Measurements from ENCODE around the gene LNPEP. TPM values are rescaled to one million over a fixed set of nuclear protein-coding genes. Genes with fewer than 3 reads are reported as not detected.
"Not testable (repeated sequence)": the region's sequence is repeated elsewhere in the genome, so short reads cannot be mapped to it uniquely, and the experiment has no call there.

LNPEP gene
- total RNA-seq, 2 experiments from 2014 or later, result 79.1 to 116 TPM

DNA sequence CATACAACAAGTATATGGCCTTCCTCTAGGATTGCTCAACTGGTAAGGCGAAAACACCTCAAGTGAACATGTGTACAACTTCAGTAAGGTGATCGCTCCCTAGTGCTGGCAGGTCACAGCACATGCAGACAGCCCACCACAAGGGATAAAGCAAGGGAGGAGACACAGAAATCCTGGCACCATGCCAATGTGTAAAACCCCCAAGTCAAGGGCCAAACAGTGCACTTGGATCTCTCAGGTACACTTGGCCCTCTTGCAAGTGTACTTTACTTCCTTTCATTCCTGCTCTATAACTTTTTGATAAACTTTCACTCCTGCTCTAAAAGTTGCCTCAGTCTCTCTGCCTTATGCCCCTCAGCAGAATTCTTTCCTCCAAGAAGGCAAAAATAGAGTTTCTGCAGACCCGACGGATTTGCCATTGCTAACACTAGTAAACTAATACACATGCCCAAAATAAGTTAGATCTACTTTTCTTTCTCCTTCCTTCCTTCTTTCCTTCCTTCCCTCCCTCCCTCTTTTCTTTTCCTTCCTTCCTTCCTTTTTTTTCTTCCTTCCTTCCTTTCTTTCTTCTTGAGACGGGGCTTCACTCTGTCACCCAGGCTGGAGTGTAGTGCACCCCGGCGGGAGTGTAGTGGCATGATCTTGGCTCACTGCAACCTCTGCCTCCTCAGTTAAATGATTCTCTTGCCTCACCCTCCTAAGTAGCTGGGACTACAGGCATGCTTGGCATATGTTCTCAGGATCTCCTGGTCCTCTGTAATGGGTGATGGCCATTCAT, 6.8 kb upstream of the LNPEP start:
- Histone ChIP-seq H2AFZ (ENCODE audit: low read length) (no peak overlapping the region), H4K20me1 (ENCODE audit: insufficient read depth, low read length) (no peaks in the 10 kb centered on the region), H3K9me2 (ENCODE audit: insufficient read depth, low read length) (no peaks in the 10 kb centered on the region), H3K36me3 (ENCODE audit: insufficient read depth, low read length) (no peaks in the 10 kb centered on the region; the same call in 1 of the 2 replicates), H3K4me1 (ENCODE audit: insufficient read depth, low read length, poor library complexity, severe bottlenecking) (peaks cover 64% of the 10 kb centered on the region), H3K9me3 (ENCODE audit: low read length) (no peaks in the 10 kb centered on the region), H3K79me2 (ENCODE audit: insufficient read depth, low read depth, low read length) (peaks cover 27% of the 10 kb centered on the region), H3K4me2 (ENCODE audit: low read length) (0 out of 2 replicates have a peak overlapping the region, but pooled peaks have one; percentile 7), H3K27ac (ENCODE audit: low read depth, low read length, poor library complexity, severe bottlenecking) (no peak overlapping the region), H3K4me3 (ENCODE audit: low read depth, low read length, poor library complexity, severe bottlenecking) (no peak overlapping the region)
- POLR2A ChIA-PET, result no interaction called here
- TF ChIP-seq, protein P1, sequence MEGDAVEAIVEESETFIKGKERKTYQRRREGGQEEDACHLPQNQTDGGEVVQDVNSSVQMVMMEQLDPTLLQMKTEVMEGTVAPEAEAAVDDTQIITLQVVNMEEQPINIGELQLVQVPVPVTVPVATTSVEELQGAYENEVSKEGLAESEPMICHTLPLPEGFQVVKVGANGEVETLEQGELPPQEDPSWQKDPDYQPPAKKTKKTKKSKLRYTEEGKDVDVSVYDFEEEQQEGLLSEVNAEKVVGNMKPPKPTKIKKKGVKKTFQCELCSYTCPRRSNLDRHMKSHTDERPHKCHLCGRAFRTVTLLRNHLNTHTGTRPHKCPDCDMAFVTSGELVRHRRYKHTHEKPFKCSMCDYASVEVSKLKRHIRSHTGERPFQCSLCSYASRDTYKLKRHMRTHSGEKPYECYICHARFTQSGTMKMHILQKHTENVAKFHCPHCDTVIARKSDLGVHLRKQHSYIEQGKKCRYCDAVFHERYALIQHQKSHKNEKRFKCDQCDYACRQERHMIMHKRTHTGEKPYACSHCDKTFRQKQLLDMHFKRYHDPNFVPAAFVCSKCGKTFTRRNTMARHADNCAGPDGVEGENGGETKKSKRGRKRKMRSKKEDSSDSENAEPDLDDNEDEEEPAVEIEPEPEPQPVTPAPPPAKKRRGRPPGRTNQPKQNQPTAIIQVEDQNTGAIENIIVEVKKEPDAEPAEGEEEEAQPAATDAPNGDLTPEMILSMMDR (conservative IDR thresholded peaks at IDR 0.05; ENCODE audit: low read length), result no peak
- TF ChIP-seq EZH2phosphoT487 (IDR thresholded peaks at IDR 0.05; ENCODE audit: borderline replicate concordance, low read depth, low read length), result no peak
- intact Hi-C loops (cut with micrococcal nuclease; ENCODE audit: unreplicated experiment), result no loop called here
- no TSS peak for BruUV-seq (replicated peaks)
- CTCF ChIA-PET (ENCODE audit: unreplicated experiment), result no interaction called here
- peak; percentile 15 for DNase-seq (ENCODE audit: low spot score)

DNA sequence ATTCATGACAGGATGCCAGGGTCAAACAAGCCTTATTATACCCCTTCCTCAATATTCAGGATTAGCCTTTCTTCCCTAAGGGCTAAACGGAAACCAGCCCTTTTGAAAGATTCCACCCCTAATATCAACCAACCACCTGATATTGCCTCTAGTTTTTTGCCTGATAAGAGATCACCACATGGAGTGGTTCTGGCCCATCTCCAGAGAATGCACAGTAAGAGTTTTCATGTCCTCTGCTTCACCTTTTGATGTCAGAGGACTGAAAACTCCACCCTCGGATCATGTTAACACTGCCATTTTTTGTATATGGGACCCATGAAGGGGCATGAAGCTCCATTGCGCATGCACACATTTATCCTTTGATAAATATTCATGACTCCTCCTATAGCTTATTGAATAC, 5.8 kb upstream of the LNPEP start:
- Histone ChIP-seq H3K4me2 (ENCODE audit: low read length) (peak overlapping the region; percentile 95), H3K9me2 (ENCODE audit: insufficient read depth, low read length) (no peaks in the 10 kb centered on the region), H3K36me3 (ENCODE audit: insufficient read depth, low read length) (no peaks in the 10 kb centered on the region; the same call in 1 of the 2 replicates), H4K20me1 (ENCODE audit: insufficient read depth, low read length) (no peaks in the 10 kb centered on the region), H3K79me2 (ENCODE audit: insufficient read depth, low read depth, low read length) (peaks cover 28% of the 10 kb centered on the region), H3K27ac (ENCODE audit: low read depth, low read length, poor library complexity, severe bottlenecking) (no peak overlapping the region), H3K4me1 (ENCODE audit: insufficient read depth, low read length, poor library complexity, severe bottlenecking) (peaks cover 59% of the 10 kb centered on the region), H3K4me3 (ENCODE audit: low read depth, low read length, poor library complexity, severe bottlenecking) (no peak overlapping the region), H3K9me3 (ENCODE audit: low read length) (no peaks in the 10 kb centered on the region), H2AFZ (ENCODE audit: low read length) (no peak overlapping the region)
- POLR2A ChIA-PET, result interaction anchor here (0.6 to 3.1 kb wide), 4 partner anchors 32 to 122 kb away, joined by 3 to 24 read pairs (median 10); partner anchors contain the start of genes ERAP1 and ERAP2
- intact Hi-C loops (cut with micrococcal nuclease; ENCODE audit: unreplicated experiment), result loop anchor here (5.0 kb wide), 1 partner anchor 232 kb away; no protein-coding TSS in a partner anchor
- BruUV-seq (replicated peaks), result no TSS peak
- CTCF ChIA-PET (ENCODE audit: unreplicated experiment), result no interaction called here
- TF ChIP-seq, protein P1 (conservative IDR thresholded peaks at IDR 0.05; ENCODE audit: low read length), result no peak
- TF ChIP-seq EZH2phosphoT487 (IDR thresholded peaks at IDR 0.05; ENCODE audit: borderline replicate concordance, low read depth, low read length), result no peak
- DNase-seq (ENCODE audit: low spot score), result no peak

DNA sequence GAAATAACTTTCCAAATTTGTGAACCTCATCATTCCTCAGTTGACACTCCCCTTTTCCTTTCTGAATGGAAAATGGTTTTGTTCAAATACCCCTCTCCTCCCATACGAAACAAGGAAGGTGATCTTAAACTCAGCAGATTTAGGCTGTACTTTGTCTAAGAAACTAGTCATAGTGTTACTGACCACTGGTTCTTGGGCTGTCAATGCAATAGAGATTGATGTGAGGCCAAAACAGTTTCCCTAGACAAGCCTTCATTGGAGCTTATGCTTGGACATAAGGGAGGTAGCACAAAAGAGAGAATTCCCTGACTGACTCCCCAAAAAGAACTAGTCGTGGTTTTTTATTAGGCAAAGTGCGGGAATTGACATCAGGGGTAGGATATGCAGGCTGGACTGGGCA, 5.3 kb upstream of the LNPEP start:
- POLR2A ChIA-PET, result interaction anchor here (0.6 to 3.4 kb wide), 8 partner anchors 7 to 203 kb away, joined by 3 to 28 read pairs (median 5); partner anchors contain the start of genes ERAP1 and ERAP2
- Histone ChIP-seq H3K27ac (ENCODE audit: low read depth, low read length, poor library complexity, severe bottlenecking) (no peak overlapping the region), H2AFZ (ENCODE audit: low read length) (no peak overlapping the region), H3K4me3 (ENCODE audit: low read depth, low read length, poor library complexity, severe bottlenecking) (no peak overlapping the region), H3K79me2 (ENCODE audit: insufficient read depth, low read depth, low read length) (peaks cover 28% of the 10 kb centered on the region), H3K9me3 (ENCODE audit: low read length) (no peaks in the 10 kb centered on the region), H4K20me1 (ENCODE audit: insufficient read depth, low read length) (no peaks in the 10 kb centered on the region), H3K36me3 (ENCODE audit: insufficient read depth, low read length) (no peaks in the 10 kb centered on the region; the same call in 1 of the 2 replicates), H3K9me2 (ENCODE audit: insufficient read depth, low read length) (no peaks in the 10 kb centered on the region), H3K4me2 (ENCODE audit: low read length) (peak overlapping the region; percentile 95), H3K4me1 (ENCODE audit: insufficient read depth, low read length, poor library complexity, severe bottlenecking) (peaks cover 54% of the 10 kb centered on the region)
- no peak for TF ChIP-seq EZH2phosphoT487 (IDR thresholded peaks at IDR 0.05; ENCODE audit: borderline replicate concordance, low read depth, low read length)
- TF ChIP-seq, protein P1 (conservative IDR thresholded peaks at IDR 0.05; ENCODE audit: low read length), result no peak
- no peak for DNase-seq (ENCODE audit: low spot score)
- CTCF ChIA-PET (ENCODE audit: unreplicated experiment), result no interaction called here
- intact Hi-C loops (cut with micrococcal nuclease; ENCODE audit: unreplicated experiment), result loop anchor here (5.0 kb wide), 1 partner anchor 232 kb away; no protein-coding TSS in a partner anchor
- no TSS peak for BruUV-seq (replicated peaks)

DNA sequence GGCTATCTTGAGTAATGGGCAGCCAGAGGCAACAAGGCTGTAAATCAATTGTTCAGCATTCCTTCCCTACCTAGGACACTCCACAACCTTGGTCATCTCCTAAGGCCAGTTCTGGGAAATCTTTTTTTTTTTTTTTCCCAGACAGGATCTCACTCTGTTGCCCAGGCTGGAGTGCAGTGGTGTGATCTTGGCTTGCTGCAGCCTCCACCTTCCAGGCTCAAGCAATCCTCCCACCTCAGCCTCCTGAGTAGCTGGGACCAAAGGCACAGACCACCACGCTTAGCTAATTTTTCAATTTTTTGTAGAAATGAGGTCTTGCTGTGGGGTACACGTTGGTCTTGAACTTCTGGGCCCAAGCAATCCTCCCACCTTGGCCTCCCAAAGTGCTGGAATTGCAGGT, 4.8 kb upstream of the LNPEP start:
- not testable (repeated sequence) for H3K9me3 ChIP-seq (ENCODE audit: low read length); H3K36me3 ChIP-seq (ENCODE audit: insufficient read depth, low read length); H4K20me1 ChIP-seq (ENCODE audit: insufficient read depth, low read length); H3K9me2 ChIP-seq (ENCODE audit: insufficient read depth, low read length); DNase-seq (ENCODE audit: low spot score); BruUV-seq (replicated peaks)
- H3K79me2 ChIP-seq (ENCODE audit: insufficient read depth, low read depth, low read length), result peaks cover 28% of the 10 kb centered on the region
- ChIA-PET CTCF (ENCODE audit: unreplicated experiment) (interaction anchor here (1.0 kb wide), 1 partner anchor 62 kb away, joined by 3 read pairs; no protein-coding TSS in a partner anchor), POLR2A (interaction anchor here (0.9 to 3.4 kb wide), 9 partner anchors 8 to 203 kb away, joined by 3 to 28 read pairs (median 4); partner anchors contain the start of gene ERAP2)
- H3K4me2 ChIP-seq (ENCODE audit: low read length), result peak overlapping the region; percentile 95
- H3K4me3 ChIP-seq (ENCODE audit: low read depth, low read length, poor library complexity, severe bottlenecking), result peak overlapping the region; percentile 87
- H3K4me1 ChIP-seq (ENCODE audit: insufficient read depth, low read length, poor library complexity, severe bottlenecking), result peaks cover 50% of the 10 kb centered on the region
- intact Hi-C loops (cut with micrococcal nuclease; ENCODE audit: unreplicated experiment), result loop anchor here (5.0 kb wide), 1 partner anchor 231 kb away; no protein-coding TSS in a partner anchor
- H3K27ac ChIP-seq (ENCODE audit: low read depth, low read length, poor library complexity, severe bottlenecking), result peak overlapping the region; percentile 98
- H2AFZ ChIP-seq (ENCODE audit: low read length), result peak overlapping the region; percentile 81; the same call in 1 of the 2 replicates

All from OCI-LY7 (cell line).